SK-N-SH (cell line): ENCODE data around the gene CDRT15L2.
"Not testable (repeated sequence)": the region's sequence is repeated elsewhere in the genome, so short reads cannot be mapped to it uniquely, and the experiment has no call there.

Experiments used
- EP300 ChIP-seq, 2 experiments: IDR thresholded peaks; 2 replicates each; pipeline versions ENCODE4 v1.4.0 to v1.6.1; 2012; ENCODE audit warnings: borderline replicate concordance in 1 of 2, low read depth in 1 of 2, low read length in 1 of 2
- MAX ChIP-seq: IDR thresholded peaks from 2 replicates; pipeline ENCODE4 v1.4.0; 2012; ENCODE audit warnings: low read depth
- NFIC ChIP-seq: IDR thresholded peaks from 2 replicates; pipeline ENCODE4 v1.4.0; 2012; ENCODE audit warnings: borderline replicate concordance
- POLR2AphosphoS5 ChIP-seq: IDR thresholded peaks from 2 replicates; pipeline ENCODE4 v1.6.1; 2012; ENCODE audit warnings: low read depth, low read length
- SMC3 ChIP-seq: IDR thresholded peaks from 2 replicates; pipeline ENCODE4 v1.6.1; 2012; ENCODE audit warnings: low read depth, low read length, improper control_type of control experiment
- TAF1 ChIP-seq: IDR thresholded peaks from 2 replicates; pipeline ENCODE4 v1.6.1; 2012; ENCODE audit warnings: low read depth, mild to moderate bottlenecking, low read length, moderate library complexity, borderline replicate concordance
- ZBTB33 ChIP-seq: IDR thresholded peaks from 2 replicates; pipeline ENCODE4 v1.4.0; 2012; ENCODE audit warnings: low read depth, borderline replicate concordance
- TF ChIP-seq, protein P1 (sequence below): IDR thresholded peaks from 2 replicates; pipeline ENCODE4 v1.6.1; 2012; ENCODE audit warnings: mild to moderate bottlenecking, low read depth, low read length, moderate library complexity
- TF ChIP-seq, protein P2 (sequence below): fragments of 200-600 bp; sonication (generic); IDR thresholded peaks from 2 replicates; pipeline ENCODE4 v1.6.1; 2017; ENCODE audit warnings: antibody characterized with exemption, mild to moderate bottlenecking, moderate library complexity

DNA sequence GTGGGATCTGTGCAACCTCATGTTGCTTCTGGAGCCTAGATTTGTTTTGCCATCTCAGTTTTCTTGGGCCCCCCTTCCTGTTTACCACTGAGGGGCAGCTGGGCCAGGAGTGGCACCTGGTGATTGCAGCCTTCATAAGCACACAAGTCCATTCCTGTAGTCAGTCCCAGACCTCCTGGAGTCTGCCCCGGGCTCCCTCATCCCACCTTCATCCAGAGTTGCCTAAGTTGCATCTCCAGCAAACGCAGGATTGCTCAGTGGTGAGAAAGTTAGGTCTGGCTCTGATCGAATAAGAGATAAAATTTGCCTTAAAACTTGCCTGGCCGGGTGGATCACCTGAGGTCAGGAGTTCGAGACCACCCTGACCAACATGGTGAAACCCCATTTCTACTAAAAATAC is 14.3 kb upstream of the CDRT15L2 start:
- TF ChIP-seq, protein P1, sequence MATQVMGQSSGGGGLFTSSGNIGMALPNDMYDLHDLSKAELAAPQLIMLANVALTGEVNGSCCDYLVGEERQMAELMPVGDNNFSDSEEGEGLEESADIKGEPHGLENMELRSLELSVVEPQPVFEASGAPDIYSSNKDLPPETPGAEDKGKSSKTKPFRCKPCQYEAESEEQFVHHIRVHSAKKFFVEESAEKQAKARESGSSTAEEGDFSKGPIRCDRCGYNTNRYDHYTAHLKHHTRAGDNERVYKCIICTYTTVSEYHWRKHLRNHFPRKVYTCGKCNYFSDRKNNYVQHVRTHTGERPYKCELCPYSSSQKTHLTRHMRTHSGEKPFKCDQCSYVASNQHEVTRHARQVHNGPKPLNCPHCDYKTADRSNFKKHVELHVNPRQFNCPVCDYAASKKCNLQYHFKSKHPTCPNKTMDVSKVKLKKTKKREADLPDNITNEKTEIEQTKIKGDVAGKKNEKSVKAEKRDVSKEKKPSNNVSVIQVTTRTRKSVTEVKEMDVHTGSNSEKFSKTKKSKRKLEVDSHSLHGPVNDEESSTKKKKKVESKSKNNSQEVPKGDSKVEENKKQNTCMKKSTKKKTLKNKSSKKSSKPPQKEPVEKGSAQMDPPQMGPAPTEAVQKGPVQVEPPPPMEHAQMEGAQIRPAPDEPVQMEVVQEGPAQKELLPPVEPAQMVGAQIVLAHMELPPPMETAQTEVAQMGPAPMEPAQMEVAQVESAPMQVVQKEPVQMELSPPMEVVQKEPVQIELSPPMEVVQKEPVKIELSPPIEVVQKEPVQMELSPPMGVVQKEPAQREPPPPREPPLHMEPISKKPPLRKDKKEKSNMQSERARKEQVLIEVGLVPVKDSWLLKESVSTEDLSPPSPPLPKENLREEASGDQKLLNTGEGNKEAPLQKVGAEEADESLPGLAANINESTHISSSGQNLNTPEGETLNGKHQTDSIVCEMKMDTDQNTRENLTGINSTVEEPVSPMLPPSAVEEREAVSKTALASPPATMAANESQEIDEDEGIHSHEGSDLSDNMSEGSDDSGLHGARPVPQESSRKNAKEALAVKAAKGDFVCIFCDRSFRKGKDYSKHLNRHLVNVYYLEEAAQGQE: not testable (repeated sequence)
- TF ChIP-seq, protein P2, sequence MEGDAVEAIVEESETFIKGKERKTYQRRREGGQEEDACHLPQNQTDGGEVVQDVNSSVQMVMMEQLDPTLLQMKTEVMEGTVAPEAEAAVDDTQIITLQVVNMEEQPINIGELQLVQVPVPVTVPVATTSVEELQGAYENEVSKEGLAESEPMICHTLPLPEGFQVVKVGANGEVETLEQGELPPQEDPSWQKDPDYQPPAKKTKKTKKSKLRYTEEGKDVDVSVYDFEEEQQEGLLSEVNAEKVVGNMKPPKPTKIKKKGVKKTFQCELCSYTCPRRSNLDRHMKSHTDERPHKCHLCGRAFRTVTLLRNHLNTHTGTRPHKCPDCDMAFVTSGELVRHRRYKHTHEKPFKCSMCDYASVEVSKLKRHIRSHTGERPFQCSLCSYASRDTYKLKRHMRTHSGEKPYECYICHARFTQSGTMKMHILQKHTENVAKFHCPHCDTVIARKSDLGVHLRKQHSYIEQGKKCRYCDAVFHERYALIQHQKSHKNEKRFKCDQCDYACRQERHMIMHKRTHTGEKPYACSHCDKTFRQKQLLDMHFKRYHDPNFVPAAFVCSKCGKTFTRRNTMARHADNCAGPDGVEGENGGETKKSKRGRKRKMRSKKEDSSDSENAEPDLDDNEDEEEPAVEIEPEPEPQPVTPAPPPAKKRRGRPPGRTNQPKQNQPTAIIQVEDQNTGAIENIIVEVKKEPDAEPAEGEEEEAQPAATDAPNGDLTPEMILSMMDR: not testable (repeated sequence)
- TF ChIP-seq ZBTB33; EP300 (IDR thresholded peaks at IDR 0.05; ENCODE audit: borderline replicate concordance in 1 of 2, low read depth in 1 of 2, low read length in 1 of 2); TAF1; POLR2AphosphoS5; NFIC; SMC3; MAX: not testable (repeated sequence)
